Measurements from ENCODE around the gene FBXW4.

GRCh38 chr10:101658975-101659374, 36.0 kb downstream of the FBXW4 start:
- TF ChIP-seq EZH2 (IDR thresholded peaks at IDR 0.05) (no peak), POLR2AphosphoS5 (IDR thresholded peaks at IDR 0.05; ENCODE audit: borderline replicate concordance, low read depth, low read length) (no peak)
